GM19328 (cell line): Measurements from ENCODE around the gene EEF1AKMT1.

Source experiments
- ATAC-seq: cut with Tn5 transposase; IDR thresholded peaks from one replicate; pipeline ENCODE4 v1.9.1; 2021; ENCODE audit warnings: mild to moderate bottlenecking, moderate library complexity; ENCODE audit not compliant: unreplicated experiment

EEF1AKMT1 gene

DNA sequence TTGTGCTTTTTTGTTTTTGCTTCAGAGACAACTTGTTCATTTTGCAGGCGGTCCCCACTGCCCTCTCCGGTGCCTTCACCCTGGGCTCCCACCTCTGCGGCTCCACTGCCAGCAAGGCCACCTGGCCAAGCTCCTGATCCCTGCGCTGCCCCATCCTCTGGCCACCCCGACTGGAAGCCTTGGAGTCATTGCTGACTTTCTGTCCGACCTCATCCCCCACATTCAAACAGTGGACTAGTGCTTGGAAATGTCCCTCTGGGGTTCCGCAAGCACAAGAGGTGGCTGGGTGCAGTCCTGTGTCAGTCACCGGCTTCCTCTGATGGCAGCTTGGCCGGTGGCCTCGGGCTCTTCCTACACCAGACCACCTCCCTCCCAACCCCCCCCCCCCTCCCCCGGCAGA is 53.3 kb downstream of the EEF1AKMT1 start:
- ATAC-seq, result no peak

DNA sequence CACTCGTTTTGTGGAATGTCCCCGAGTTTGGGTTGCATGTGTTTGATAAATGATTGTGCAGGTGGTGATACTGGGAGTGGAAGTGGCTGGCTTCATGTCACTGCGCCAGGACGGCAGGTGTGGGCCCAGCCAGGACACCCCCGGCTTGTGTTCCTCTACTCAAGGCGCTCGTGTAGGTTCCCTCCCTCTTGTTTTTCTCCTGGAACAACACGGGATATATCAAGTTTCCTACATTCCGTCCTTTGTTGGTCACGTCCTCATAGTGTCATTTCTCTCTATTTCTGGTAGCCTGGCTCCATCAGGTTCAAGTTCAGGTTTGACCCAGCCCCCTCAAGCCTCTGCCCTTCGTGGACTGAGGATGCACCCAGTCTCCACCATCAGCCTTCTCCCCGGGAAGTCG is 54.0 kb downstream of the EEF1AKMT1 start:
- ATAC-seq, result no peak

DNA sequence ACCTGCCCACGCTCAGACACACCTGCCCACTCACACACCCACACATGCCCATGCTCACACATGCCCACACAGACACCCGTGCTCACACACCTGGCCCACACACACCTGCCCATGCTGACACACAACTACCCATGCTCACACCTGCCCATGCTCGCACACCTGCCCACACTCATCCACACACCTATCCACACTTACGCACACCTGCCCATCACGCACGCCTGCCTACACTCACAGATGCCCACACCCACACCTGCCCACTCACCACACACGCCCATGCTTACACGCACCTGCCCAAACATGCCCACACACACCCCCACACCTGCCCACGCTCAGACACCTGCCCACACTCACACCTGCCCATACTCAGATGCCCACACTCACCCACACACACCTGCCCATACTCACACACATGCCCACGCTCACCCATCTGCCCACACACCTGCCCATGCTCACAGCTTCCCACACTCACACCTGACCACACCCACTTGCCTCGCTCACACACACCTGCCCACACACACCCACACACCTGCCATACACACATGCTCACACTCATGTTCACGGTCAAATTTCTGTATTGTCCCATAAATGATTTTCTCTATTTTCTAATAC is 54.7 kb downstream of the EEF1AKMT1 start:
- no peak for ATAC-seq

DNA sequence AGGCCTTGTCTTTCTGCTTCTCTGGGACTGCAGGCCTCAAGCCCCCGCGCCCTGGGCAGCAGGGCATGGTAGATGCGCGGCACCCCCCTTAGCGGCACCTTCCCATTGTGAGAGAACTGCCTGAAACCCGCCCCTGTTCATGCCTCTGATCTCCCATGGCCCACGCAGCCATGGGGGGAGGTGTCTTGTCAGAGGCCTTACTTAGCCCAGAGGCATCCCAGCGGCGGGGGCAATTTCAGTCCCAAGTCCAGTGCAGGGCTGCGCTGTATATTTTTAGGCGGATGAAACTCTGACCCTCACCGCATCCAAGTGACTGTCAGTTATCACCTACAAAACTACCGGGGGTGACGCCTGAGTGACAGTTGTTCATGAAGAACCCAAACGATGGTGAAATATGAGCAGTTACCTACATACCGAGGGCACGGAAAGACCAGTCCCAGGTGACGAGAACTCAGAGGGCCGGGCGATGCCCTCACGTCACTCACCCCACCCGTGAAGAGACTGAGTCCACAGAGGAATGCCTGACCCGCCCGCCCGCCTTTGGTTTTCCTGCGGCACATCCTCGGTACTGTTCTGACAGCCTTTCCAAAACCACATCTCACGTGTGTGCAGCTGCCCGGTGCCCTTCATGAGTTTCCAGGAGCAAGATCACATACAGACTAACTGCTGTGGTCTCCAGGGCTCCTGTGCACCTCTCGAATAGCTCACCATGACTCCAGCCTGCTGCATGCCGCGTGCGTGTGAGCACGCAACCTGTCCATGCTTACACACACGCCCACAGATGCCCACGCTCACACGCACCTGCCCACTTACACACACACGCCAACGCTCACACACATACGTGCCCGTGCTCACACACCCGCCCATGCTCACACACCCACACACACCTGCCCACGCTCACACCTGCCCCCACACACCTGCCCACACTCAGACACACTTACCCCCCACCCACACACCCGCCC is 55.9 kb downstream of the EEF1AKMT1 start:
- no peak for ATAC-seq

DNA sequence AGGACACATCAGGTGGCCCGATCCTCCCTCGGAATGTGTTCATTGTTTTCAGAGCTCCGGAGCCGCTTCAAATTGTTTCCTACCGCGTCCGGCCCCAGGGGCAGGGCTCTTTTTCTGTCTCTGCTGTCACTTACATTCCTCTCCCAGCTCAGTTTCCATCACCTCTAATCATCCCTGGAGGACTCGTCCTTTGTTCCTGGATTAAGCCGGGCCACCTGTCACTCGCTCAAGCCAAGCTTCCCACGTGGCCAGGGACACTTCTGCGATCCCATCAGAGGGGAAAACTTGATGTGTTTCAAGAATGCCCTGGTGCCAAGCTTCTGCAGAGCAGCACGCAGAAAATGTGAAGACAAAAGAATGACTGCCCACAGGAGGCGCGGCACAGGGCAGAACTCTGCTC is 56.8 kb downstream of the EEF1AKMT1 start:
- ATAC-seq, result no peak

DNA sequence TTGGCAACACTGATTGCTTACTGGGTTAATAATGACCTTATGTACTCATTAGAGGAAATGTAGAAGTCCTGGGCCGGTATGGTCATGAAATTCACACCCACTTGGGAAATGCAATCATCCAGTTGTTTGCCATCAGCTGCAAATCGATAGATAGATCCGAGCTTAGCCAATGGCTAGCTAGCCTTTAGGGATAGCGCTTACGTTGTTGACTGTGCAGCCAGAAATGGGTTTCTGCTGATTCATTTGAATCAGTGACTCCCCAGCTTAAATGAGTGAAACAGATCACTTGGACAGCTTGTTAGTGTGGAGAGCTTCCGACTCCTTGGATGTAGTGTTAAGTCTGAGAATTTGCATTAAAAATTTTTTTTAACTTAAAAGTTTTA is 58.4 kb downstream of the EEF1AKMT1 start:
- ATAC-seq, result no peak

DNA sequence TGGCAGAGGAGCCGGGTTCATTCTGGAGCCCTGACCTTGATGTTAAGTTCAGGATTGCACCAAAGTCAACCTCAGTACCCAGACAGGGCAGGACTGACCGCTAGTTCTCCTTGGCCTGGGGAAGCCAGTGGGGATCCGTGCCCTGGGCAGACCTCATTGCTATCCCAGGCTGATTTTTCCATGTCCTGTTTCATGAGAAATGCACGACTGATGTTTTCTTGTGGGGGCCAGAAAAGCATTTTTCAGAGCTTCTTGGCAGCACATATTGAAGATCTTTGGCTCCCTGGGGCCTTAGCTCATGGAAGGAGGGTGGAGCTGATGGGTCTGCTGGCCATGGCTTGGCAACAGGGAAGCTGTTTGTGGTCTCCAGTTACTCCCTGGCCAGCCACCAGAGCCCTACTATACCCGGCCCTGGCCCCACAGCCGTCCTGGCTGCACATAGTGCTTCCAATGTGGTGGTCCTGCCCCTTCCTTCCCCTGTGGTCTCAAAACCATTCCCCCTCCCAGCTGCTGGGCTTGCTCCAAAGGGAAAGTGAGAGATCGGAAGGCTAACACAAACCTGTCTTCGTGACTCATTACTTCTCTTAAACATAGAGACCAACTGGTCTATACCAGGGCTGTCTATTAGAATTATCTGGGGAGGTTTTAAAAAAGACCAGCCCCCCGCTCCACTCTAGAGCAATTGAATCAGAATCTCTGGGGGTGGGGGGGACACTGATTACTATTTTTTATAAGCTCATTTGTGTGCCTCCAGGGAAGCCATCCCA is 59.0 kb downstream of the EEF1AKMT1 start:
- no peak for ATAC-seq

DNA sequence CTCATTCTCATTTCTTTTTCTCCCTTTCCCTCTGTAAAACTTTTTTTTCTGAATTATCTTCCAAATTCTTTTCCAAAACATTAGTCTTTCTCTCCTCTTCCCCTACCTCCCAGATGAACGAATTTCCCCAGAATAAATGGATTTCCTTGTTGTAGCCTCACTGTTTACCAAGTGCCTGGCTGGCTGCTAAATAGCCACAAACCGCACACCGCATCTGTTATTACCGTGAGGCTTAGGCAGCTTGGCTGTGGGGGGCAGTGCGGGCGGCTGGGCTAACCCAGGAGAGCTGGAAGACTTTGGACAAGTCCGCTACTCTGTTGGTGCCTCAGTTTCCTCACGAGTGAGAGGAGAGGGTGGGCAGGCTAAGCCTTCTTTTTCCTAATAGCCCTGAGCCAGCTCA is 59.6 kb downstream of the EEF1AKMT1 start:
- no peak for ATAC-seq

DNA sequence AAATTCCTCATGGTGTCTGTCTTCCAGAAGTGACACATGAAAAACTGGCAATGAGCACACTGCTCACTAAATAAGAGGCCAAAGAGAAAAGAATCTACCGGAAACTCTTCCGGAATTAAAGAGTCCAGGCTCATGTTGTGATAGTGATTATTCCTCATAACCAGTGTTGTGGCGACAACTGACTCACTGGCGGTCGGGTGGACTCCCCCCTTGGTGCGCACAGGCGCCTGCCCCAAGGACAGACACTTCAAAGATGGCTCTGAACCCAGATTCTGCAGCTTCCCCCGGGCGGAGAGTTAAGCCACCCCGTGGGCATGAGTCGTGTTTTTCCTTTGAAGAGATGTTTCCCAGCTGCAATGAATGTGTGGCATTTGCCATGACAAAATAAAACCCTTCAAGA is 60.0 kb downstream of the EEF1AKMT1 start:
- no peak for ATAC-seq

DNA sequence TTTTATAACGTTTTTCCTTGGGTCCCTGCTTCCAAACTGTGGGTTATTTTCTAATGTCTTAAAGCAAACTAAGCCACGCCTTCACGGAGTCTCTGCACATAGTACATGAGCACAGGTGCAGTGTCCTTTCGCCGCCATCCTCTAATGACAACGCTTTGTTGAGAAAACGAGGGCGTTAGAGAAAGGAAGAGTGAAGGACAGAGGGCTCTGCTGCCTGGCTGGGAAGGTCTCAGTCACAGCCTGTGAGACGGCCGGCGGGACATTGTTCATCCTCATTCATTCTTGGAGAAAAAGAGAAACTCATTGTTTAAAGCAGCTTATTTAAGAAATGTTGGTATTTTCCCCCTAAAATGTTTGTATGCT is 60.8 kb downstream of the EEF1AKMT1 start:
- ATAC-seq, result no peak

DNA sequence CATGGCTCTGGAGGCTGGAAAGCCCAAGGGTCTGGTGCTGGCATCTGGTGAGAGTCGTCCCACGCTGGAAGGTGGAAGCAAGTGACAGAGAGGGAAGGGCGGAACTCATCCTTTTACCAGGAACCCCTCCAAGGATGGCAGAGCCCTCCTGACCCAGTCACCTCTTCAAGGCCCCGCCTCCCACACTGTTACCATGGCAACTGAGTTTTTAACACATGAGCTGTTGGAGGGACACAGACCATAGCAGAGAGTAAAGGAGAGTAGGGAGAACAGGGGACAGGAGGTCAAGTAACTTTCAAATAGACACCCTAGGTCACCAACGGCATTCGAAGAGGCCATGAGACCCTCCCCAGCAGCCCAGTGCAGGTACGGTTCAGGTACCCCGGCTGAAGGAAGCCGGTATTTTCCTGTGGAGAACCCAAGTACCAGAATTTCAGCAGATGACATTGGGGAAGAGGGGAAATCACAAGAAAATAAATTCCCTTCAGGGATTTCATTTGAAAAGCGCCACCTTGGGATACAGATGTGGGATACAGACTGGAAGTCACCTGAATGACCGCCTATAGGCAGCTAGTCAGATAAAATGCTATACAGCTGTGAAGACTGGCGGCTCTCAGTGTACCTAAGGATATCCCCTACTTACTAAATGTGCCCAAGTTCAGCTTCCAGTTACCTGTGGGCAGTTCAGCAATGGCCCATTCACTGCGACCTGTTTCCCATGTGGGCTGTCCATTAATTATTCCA is 62.3 kb downstream of the EEF1AKMT1 start:
- no peak for ATAC-seq

DNA sequence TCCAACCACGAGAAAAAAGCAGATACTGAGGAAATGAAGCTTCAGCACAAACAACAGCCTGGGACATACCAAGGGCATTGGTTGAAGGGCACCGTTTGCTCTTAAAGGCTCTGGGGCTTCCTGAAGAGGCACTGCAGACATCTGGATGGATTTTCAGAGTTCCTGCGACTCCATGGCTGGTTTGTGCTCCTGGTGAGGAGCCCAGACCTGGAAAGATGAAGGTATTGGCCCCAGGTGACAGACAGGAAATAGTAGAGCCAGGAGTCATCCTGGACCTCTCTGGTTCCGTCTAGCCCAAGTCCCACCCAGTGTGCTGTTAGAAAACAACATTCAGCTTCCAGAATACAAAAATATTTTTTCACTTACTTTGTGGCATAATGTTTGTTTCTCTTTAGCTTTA is 64.0 kb downstream of the EEF1AKMT1 start:
- ATAC-seq, result no peak

DNA sequence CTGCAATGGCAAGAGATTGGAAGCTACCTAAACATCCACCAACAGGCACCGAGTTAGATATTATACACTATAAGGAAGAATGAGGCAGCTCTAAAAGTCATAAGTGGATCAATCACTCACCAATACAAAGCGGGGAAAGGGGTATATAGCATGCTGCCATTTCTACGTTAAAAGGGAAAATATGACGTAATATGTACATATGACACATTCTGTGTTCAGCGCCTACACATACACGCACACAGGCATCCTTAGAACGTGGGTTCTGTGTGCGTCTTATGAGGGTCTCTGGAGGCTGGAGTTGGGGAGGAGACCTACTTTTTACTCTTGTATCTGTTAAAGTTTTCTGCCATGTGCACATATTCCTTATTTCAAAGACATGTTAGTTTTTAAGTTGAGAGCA is 64.4 kb downstream of the EEF1AKMT1 start:
- ATAC-seq, result no peak

DNA sequence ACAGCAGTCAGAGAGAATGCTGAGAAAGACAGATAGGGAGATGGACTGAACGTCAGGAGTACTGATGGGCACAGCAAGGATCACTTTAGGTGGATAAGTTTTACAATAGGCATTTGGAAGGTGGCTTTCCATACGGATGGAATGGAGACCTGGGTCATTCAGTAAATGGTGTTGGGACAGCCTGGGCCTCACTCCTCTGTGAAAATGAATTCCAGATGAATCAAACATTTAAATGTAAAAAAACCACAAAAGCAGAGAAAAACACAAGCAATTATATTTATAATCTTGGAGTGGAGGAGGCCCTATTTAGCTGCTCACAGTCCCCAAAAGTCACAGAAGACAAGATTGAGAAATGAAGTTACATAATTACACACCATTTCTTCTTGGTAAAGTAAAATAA is 65.5 kb downstream of the EEF1AKMT1 start:
- ATAC-seq, result no peak

DNA sequence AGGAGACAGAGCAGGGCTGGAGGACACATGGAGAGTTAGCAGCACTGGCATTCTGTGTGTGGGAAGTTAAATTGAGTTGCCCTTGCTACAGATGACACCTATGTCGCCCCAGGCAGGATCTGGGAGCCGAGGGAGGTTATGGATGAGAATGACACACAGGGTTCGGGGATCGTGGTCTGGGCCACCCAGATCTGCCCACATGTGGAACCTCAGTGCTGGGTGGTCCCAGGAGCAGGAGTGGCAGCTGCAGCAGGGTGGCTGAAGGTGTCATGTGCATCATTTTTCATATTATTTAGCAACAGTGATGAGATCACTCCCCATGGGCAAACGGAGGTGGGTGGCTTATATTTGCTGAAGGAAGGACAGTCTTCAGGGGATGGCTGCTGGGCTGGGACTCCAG is 67.1 kb downstream of the EEF1AKMT1 start:
- ATAC-seq, result no peak

DNA sequence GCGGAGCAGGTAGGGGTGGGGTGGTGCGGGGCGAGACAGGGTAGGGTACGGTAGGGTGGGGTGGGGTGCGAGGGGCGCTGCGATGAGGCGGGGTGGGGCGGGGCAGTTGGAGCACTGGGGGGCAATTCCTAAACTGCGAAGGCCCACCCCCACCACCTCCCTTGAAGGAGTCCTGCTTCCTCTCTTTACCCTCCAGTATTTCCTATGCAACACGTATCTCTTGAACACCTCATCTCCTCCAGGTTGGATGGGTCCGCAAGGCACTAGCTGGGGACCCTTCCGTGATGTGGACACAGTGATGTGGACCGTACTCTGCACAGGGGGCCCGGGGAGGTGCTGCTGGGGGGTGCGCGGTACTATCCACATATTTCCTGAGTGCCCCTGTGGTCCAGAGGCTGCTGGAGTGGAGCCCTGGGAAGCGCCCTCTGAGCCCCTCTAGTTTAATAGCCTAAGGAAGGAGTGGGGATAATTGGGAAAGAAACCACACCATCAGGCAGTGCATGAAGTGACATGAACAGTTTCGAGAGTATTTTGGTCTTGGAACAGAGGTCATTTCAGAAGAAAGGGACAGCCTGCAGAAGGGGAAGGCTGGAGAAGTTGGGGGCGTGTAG is 69.2 kb downstream of the EEF1AKMT1 start:
- ATAC-seq, result no peak

DNA sequence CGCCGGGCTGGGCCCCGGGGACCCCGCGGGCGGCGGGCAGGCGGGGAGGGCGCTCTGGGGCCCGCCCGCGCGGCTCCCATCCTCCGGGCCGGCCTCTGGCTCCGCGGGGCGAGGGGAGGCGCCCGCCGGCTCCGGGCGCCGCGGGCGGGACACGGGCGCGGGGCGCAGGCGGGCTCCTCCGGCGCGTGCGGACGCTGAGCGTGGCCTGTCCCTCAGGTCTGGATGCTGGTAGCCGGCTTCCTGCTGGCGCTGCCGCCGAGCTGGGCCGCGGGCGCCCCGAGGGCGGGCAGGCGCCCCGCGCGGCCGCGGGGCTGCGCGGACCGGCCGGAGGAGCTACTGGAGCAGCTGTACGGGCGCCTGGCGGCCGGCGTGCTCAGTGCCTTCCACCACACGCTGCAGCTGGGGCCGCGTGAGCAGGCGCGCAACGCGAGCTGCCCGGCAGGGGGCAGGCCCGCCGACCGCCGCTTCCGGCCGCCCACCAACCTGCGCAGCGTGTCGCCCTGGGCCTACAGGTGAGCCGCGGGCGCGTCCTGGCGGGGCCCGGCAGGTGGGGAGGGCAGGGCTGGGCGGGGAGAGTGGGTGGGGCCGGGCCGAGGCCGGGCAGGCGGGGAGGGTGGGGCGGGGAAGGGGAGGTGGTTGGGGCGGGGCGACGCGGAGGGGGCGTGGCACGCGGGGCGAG is 69.8 kb downstream of the EEF1AKMT1 start:
- peak; percentile 88 for ATAC-seq

DNA sequence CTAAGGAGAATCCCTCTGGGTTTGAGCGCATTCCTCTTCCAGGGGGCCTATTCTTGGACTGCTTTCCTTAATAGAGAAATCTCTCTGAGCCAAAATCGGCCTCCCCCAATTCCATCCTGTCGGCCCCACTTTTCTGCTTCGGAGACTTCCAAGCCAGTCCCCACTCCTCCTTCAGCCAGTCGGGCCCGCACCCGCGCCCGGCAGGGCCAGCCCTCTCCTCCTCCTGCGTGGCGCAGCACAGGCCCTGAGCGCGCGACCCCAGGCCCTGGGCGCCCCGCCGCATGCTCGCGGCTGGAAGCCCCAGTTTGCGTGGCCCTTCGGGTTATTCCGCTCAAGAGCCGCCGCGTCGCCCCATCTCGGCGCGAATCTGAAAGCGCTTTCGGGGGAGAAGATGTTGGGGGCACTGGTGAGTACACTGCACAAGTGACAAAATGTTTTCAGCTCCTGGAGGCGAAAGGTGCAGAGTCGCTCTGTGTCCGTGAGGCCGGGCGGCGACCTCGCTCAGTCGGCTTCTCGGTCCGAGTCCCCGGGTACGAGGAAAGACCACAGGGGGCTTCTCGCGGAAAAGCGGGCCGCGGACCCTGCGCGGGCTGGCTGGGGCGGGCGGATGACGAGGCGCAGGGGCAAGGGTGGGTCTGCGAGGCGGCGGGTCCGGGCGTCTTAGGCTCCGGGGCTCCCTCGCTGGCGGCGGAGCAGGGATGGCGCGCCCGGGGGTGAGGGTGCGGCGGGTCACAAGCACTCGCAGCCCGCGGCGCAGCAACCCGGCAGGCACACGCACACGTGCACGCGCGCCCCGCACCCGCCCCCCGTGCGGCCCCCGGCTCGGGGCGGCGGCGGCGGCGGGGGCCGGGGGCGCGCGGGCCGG is 70.6 kb downstream of the EEF1AKMT1 start, which contains the start of gene IL17D:
Gene IL17D, plus strand, starts transcription at position 785 of the 865 bp plus-strand sequence. CDS start 303 bp downstream, outside the sequence.
- peak; percentile 29 for ATAC-seq

DNA sequence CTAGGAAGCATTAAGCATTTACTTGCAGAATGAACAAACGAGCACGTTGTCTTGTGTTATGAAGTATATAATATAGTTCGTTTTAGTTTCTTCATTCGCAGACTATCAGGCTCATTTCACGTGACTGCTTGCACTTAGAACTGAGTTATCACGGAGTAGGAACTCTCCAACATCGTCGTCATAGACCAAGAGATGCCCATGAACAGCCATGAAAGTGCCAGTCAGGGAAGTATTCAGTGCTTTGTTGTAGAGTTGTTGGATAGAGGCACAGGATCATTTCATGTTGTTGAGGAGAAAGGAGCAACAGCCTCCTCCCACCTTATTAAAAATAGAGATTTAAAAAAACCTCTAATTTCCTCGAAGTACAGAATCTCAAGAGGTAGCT is 71.2 kb downstream of the EEF1AKMT1 start:
- no peak for ATAC-seq
